Osteoblast (primary cell): ENCODE results near the gene CMTM3. TPM values are rescaled to one million over a fixed set of nuclear protein-coding genes. Genes with fewer than 3 reads are reported as not detected.

Experiments used
- DNase-seq: peaks from one replicate; pipeline ENCODE4 v3.0.0; 2011; ENCODE audit warnings: low spot score, mixed read lengths; ENCODE audit not compliant: insufficient read length; ENCODE audit errors: missing footprints
- H2AFZ ChIP-seq: 2 replicates; pipeline ENCODE4 v1.6.0; 2011; ENCODE audit warnings: mild to moderate bottlenecking, low read length
- H3K27ac ChIP-seq: 2 replicates; pipeline ENCODE4 v1.5.1; 2011; ENCODE audit warnings: mild to moderate bottlenecking, low read depth, low read length, moderate library complexity
- H3K27me3 ChIP-seq: 2 replicates; pipeline ENCODE4 v1.6.0; 2012; ENCODE audit warnings: mild to moderate bottlenecking, control low read depth, inconsistent platforms, low read length, moderate library complexity; ENCODE audit not compliant: insufficient read depth
- H3K36me3 ChIP-seq: 2 replicates; pipeline ENCODE4 v1.5.1; 2011; ENCODE audit warnings: mild to moderate bottlenecking, low read length, control low read depth, moderate library complexity; ENCODE audit not compliant: insufficient read depth
- H3K4me1 ChIP-seq: 2 replicates; pipeline ENCODE4 v1.5.1; 2011; ENCODE audit warnings: mild to moderate bottlenecking, low read length, control low read depth, moderate library complexity; ENCODE audit not compliant: insufficient read depth
- H3K4me2 ChIP-seq: 2 replicates; pipeline ENCODE4 v1.6.0; 2011; ENCODE audit warnings: mild to moderate bottlenecking, low read length; ENCODE audit not compliant: insufficient read depth
- H3K4me3 ChIP-seq: fragments of 200-600 bp; sonication (generic); 3 replicates; pipeline ENCODE4 v1.5.1; 2012; ENCODE audit warnings: mild to moderate bottlenecking, low read length, inconsistent platforms; ENCODE audit not compliant: insufficient read depth
- H3K79me2 ChIP-seq: 2 replicates; pipeline ENCODE4 v1.6.0; 2012; ENCODE audit warnings: mild to moderate bottlenecking, low read length, control low read depth, inconsistent platforms; ENCODE audit not compliant: insufficient read depth
- H3K9me3 ChIP-seq: 2 replicates; pipeline ENCODE4 v1.5.1; 2011; ENCODE audit warnings: low read depth, low read length, control low read depth
- H4K20me1 ChIP-seq: 2 replicates; pipeline ENCODE4 v1.6.0; 2012; ENCODE audit warnings: mild to moderate bottlenecking, low read length, control low read depth; ENCODE audit not compliant: insufficient read depth
- CTCF ChIP-seq: IDR thresholded peaks from 2 replicates; pipeline ENCODE4 v1.5.1; 2011; ENCODE audit warnings: mild to moderate bottlenecking, low read depth, low read length, moderate library complexity; ENCODE audit errors: extremely low read depth
- total RNA-seq: library from RNA; depleted of rRNA; stranded (reverse); fragments of >200 nt; gene quantifications from 2 replicates; pipeline ENCODE4 v1.2.3, GENCODE V29; 2012

CMTM3 gene
- total RNA-seq, 1 donor = 24.6 TPM

GRCh38 chr16:66574081-66574480 lies 30.4 kb upstream of the CMTM3 start:
- Histone ChIP-seq H3K9me3 (no peaks in the 10 kb centered on the region), H3K4me2 (no peak overlapping the region), H3K79me2 (no peaks in the 10 kb centered on the region), H3K4me3 (no peak overlapping the region), H4K20me1 (no peaks in the 10 kb centered on the region), H3K36me3 (no peaks in the 10 kb centered on the region), H3K27ac (peak overlapping the region; percentile 4), H3K27me3 (peaks cover 7% of the 10 kb centered on the region), H3K4me1 (peaks cover 27% of the 10 kb centered on the region), H2AFZ (no peak overlapping the region)
- TF ChIP-seq CTCF = no peak
- DNase-seq = no peak

GRCh38 chr16:66574531-66574930 lies 30.0 kb upstream of the CMTM3 start:
- TF ChIP-seq CTCF = no peak
- Histone ChIP-seq H2AFZ (no peak overlapping the region), H3K4me3 (no peak overlapping the region), H3K27ac (no peak overlapping the region), H3K4me2 (no peak overlapping the region), H3K27me3 (peaks cover 7% of the 10 kb centered on the region), H3K36me3 (no peaks in the 10 kb centered on the region), H3K4me1 (peaks cover 23% of the 10 kb centered on the region), H3K79me2 (no peaks in the 10 kb centered on the region), H3K9me3 (no peaks in the 10 kb centered on the region), H4K20me1 (no peaks in the 10 kb centered on the region)
- no peak for DNase-seq

GRCh38 chr16:66575060-66575459 lies 29.4 kb upstream of the CMTM3 start:
- no peaks in the 10 kb centered on the region for H3K36me3 ChIP-seq
- no peak overlapping the region for H3K4me3 ChIP-seq
- H3K4me1 ChIP-seq = peaks cover 19% of the 10 kb centered on the region
- H3K4me2 ChIP-seq = no peak overlapping the region
- TF ChIP-seq CTCF = no peak
- H3K27me3 ChIP-seq = peaks cover 7% of the 10 kb centered on the region
- no peaks in the 10 kb centered on the region for H4K20me1 ChIP-seq
- no peak overlapping the region for H3K27ac ChIP-seq
- no peak overlapping the region for H2AFZ ChIP-seq
- no peaks in the 10 kb centered on the region for H3K9me3 ChIP-seq
- H3K79me2 ChIP-seq = no peaks in the 10 kb centered on the region
- no peak for DNase-seq

GRCh38 chr16:66576296-66576695 lies 28.2 kb upstream of the CMTM3 start:
- Histone ChIP-seq H3K79me2 (no peaks in the 10 kb centered on the region), H3K4me2 (no peak overlapping the region), H3K4me1 (peaks cover 26% of the 10 kb centered on the region), H3K9me3 (no peaks in the 10 kb centered on the region), H3K36me3 (no peaks in the 10 kb centered on the region), H2AFZ (no peak overlapping the region), H3K27me3 (peaks cover 7% of the 10 kb centered on the region), H3K27ac (no peak overlapping the region), H4K20me1 (no peaks in the 10 kb centered on the region), H3K4me3 (no peak overlapping the region)
- TF ChIP-seq CTCF = no peak
- no peak for DNase-seq
